HepG2 (cell line): Measurements from ENCODE around the gene RYK. TPM values are rescaled to one million over a fixed set of nuclear protein-coding genes. Genes with fewer than 3 reads are reported as not detected.

Experiments used
- ATAC-seq: fragments of 200-7000 bp; cut with Tn5 transposase; 3 replicates; pipeline ENCODE4 v1.9.1; 2020; ENCODE audit warnings: mild to moderate bottlenecking, moderate library complexity
- BruUV-seq: library from RNA; stranded (reverse); fragments of 400-500 nt; replicated peaks from 2 replicates; lab custom pipeline; 2021; lab: Mats Ljungman, UMichigan
- CTCF ChIA-PET: fragments of 300-600 bp; formaldehyde crosslinking; extraction: SDS; loops from one replicate; lab custom pipeline; 2021; ENCODE audit warnings: low total read pairs, inconsistent platforms, low intra/inter-chr PET ratio; lab: Yijun Ruan, JAX
- POLR2A ChIA-PET: fragments of 350-600 bp; sonication (Branson Sonifier 250); formaldehyde crosslinking; loops from one replicate; lab custom pipeline; 2020; ENCODE audit warnings: antibody characterized with exemption, inconsistent platforms; lab: Yijun Ruan, JAX
- DNase-seq: peaks from one replicate; pipeline ENCODE4 v3.0.0-alpha.2; 2015; ENCODE audit warnings: low spot score
- FAIRE-seq: peaks from 3 replicates; lab custom pipeline; 2011; peaks lifted over from hg19 to GRCh38; lab: Jason Lieb, UNC
- H2AFZ ChIP-seq: one replicate; pipeline ENCODE4 v1.6.1; 2011; ENCODE audit warnings: low read length, inconsistent platforms
- H3K27ac ChIP-seq: fragments of 300-600 bp; 3 replicates; pipeline ENCODE4 v1.8.0; 2011; ENCODE audit warnings: mixed run types, mild to moderate bottlenecking, mixed read lengths, low read length, inconsistent platforms; ENCODE audit not compliant: insufficient read depth; ENCODE audit errors: extremely low read length
- H3K27me3 ChIP-seq, 2 experiments: fragments of 200-600 bp in 1 of 2; 2 replicates in 1 of 2; 3 replicates in 1 of 2; pipeline versions ENCODE4 v1.6.0 to v1.8.0; 2011; ENCODE audit warnings: low read length in 2 of 2, mild to moderate bottlenecking in 2 of 2, moderate library complexity in 2 of 2, inconsistent platforms in 1 of 2; ENCODE audit not compliant: insufficient read depth in 2 of 2, control insufficient read depth in 1 of 2
- H3K36me3 ChIP-seq, 2 experiments: fragments of 200-600 bp in 1 of 2; replicated peaks in 1 of 2; 2 replicates in 1 of 2; 3 replicates in 1 of 2; pipeline versions ENCODE4 v1.5.1 to v1.8.0; 2011; ENCODE audit warnings: low read length in 2 of 2, inconsistent platforms in 1 of 2; ENCODE audit not compliant: insufficient read depth in 2 of 2, control insufficient read depth in 1 of 2
- H3K4me1 ChIP-seq: 2 replicates; pipeline ENCODE4 v1.5.1; 2012; ENCODE audit warnings: low read length, inconsistent platforms; ENCODE audit not compliant: insufficient read depth
- H3K4me2 ChIP-seq: 2 replicates; pipeline ENCODE4 v1.6.0; 2011; ENCODE audit warnings: low read depth, low read length, inconsistent platforms
- H3K4me3 ChIP-seq, 3 experiments: fragments of 200-600 bp in 1 of 3; sonication (generic), shearing (Covaris generic) in 1 of 3; replicated peaks in 1 of 3; 2 replicates each; pipeline ENCODE4 v1.5.1; 2011 to 2016; ENCODE audit warnings: low read length in 3 of 3, inconsistent platforms in 2 of 3, low read depth in 2 of 3, mild to moderate bottlenecking in 2 of 3, control low read depth in 1 of 3, mixed read lengths in 1 of 3; ENCODE audit not compliant: insufficient read depth in 1 of 3
- H3K79me2 ChIP-seq: one replicate; pipeline ENCODE4 v1.6.1; 2011; ENCODE audit warnings: low read length, inconsistent platforms; ENCODE audit not compliant: insufficient read depth
- H3K9ac ChIP-seq: 2 replicates; pipeline ENCODE4 v1.6.0; 2011; ENCODE audit warnings: mild to moderate bottlenecking, low read depth, low read length, inconsistent platforms; ENCODE audit not compliant: insufficient read depth
- H3K9me3 ChIP-seq: 2 replicates; pipeline ENCODE4 v1.5.1; 2012; ENCODE audit warnings: mild to moderate bottlenecking, low read length
- H4K20me1 ChIP-seq: 2 replicates; pipeline ENCODE4 v1.6.0; 2011; ENCODE audit warnings: inconsistent platforms, mild to moderate bottlenecking, low read length, moderate library complexity; ENCODE audit not compliant: insufficient read depth
- ARHGAP35 ChIP-seq: sonication (generic); formaldehyde crosslinking; IDR thresholded peaks from 2 replicates; pipeline ENCODE4 v1.9.0; 2022; ENCODE audit warnings: mild to moderate bottlenecking, inconsistent platforms, moderate library complexity, missing genetic modification reagents, borderline replicate concordance
- ARNT2 ChIP-seq: sonication (generic); formaldehyde crosslinking; IDR thresholded peaks from 2 replicates; pipeline ENCODE4 v1.8.0; 2022; ENCODE audit warnings: mild to moderate bottlenecking, low read depth, missing genetic modification reagents, moderate library complexity
- BCL3 ChIP-seq: sonication (generic); formaldehyde crosslinking; IDR thresholded peaks from 2 replicates; pipeline ENCODE4 v1.5.1; 2020; ENCODE audit warnings: mild to moderate bottlenecking, missing genetic modification reagents, moderate library complexity
- CEBPB ChIP-seq: IDR thresholded peaks from 2 replicates; pipeline ENCODE4 v1.6.1; 2011; ENCODE audit warnings: low read depth, low read length, improper control_type of control experiment, borderline replicate concordance
- ELK4 ChIP-seq: sonication (generic); formaldehyde crosslinking; IDR thresholded peaks from 2 replicates; pipeline ENCODE4 v1.9.0; 2021; ENCODE audit warnings: missing genetic modification reagents, borderline replicate concordance
- GABPB1 ChIP-seq: IDR thresholded peaks from 2 replicates; pipeline ENCODE4 v1.6.1; 2016; ENCODE audit warnings: mild to moderate bottlenecking, missing genetic modification reagents, moderate library complexity, missing compliant biosample characterization
- GPBP1L1 ChIP-seq: sonication (generic); formaldehyde crosslinking; IDR thresholded peaks from 2 replicates; pipeline ENCODE4 v1.5.0; 2020; ENCODE audit warnings: mild to moderate bottlenecking, missing genetic modification reagents
- HOXA7 ChIP-seq: sonication (generic); formaldehyde crosslinking; IDR thresholded peaks from 2 replicates; pipeline ENCODE4 v1.8.1; 2022; ENCODE audit warnings: mild to moderate bottlenecking, missing genetic modification reagents, moderate library complexity
- IRF1 ChIP-seq: sonication (generic); formaldehyde crosslinking; IDR thresholded peaks from 2 replicates; pipeline ENCODE4 v1.4.0; 2020; ENCODE audit warnings: low read depth, mild to moderate bottlenecking, missing genetic modification reagents
- KDM3A ChIP-seq: IDR thresholded peaks from 2 replicates; pipeline ENCODE4 v1.6.1; 2018; ENCODE audit warnings: low read depth, missing compliant biosample characterization
- MIER3 ChIP-seq: IDR thresholded peaks from 2 replicates; pipeline ENCODE4 v1.6.1; 2016; ENCODE audit warnings: missing compliant biosample characterization, borderline replicate concordance
- PLSCR1 ChIP-seq: sonication (generic); formaldehyde crosslinking; IDR thresholded peaks from 2 replicates; pipeline ENCODE4 v1.5.0; 2020; ENCODE audit warnings: missing genetic modification reagents, mild to moderate bottlenecking, borderline replicate concordance
- RAD21 ChIP-seq: fragments of 450-650 bp; formaldehyde crosslinking; IDR thresholded peaks from 2 replicates; pipeline ENCODE4 v1.5.0; 2020; ENCODE audit warnings: mild to moderate bottlenecking
- SALL2 ChIP-seq: sonication (generic); formaldehyde crosslinking; IDR thresholded peaks from 2 replicates; pipeline ENCODE4 v1.8.1; 2023; ENCODE audit warnings: mild to moderate bottlenecking, missing genetic modification reagents, inconsistent platforms
- TCF7 ChIP-seq: sonication (generic); IDR thresholded peaks from 2 replicates; pipeline ENCODE4 v1.6.1; 2016; ENCODE audit warnings: antibody characterized with exemption, low read depth
- ZBTB21 ChIP-seq: sonication (generic); formaldehyde crosslinking; IDR thresholded peaks from 2 replicates; pipeline ENCODE4 v1.4.0; 2020; ENCODE audit warnings: missing genetic modification reagents
- ZNF660 ChIP-seq: sonication (generic); formaldehyde crosslinking; IDR thresholded peaks from 2 replicates; pipeline ENCODE4 v1.5.1; 2020; ENCODE audit warnings: mild to moderate bottlenecking, low read depth, missing genetic modification reagents, borderline replicate concordance
- WGBS: methylation state at CpG from one replicate; pipeline ENCODE4 v1.1.6; 2017; ENCODE audit warnings: low lambda C conversion rate; 5-methylcytosine and 5-hydroxymethylcytosine counted together
- in situ Hi-C: cut with HindIII; loops from 2 replicates; pipeline ENCODE4 v1.10.0; 2017; ENCODE audit warnings: low pct_unique_long_range_greater_than_20kb; ENCODE audit not compliant: extremely low pct_ligation_motif_present
- intact Hi-C: fragments of 100-400 bp; cut with micrococcal nuclease; formaldehyde crosslinking; loops from one replicate; pipeline ENCODE4 v1.10.0; 2022; ENCODE audit not compliant: unreplicated experiment
- polyA plus RNA-seq, 8 experiments: library from polyadenylated mRNA; depleted of rRNA in 3 of 8; stranded (reverse) in 7 of 8; unstranded in 1 of 8; fragments of >200 nt; fragmentation: Illumina TruSeq in 4 of 8; extraction: Trizol in 4 of 8; gene quantifications; 2 replicates each; pipeline versions ENCODE4 v1.2.1 to v1.2.3, GENCODE V29; 2011 to 2016; ENCODE audit warnings: low read depth in 4 of 8, missing spikeins in 1 of 8, mixed read lengths in 1 of 8; ENCODE audit not compliant: insufficient read depth in 1 of 8
- total RNA-seq, 5 experiments: library from RNA; depleted of rRNA; stranded (reverse); fragments of >200 nt; fragmentation: Illumina TruSeq; extraction: Trizol; gene quantifications; 2 replicates each; pipeline ENCODE4 v1.2.3, GENCODE V29; 2016; ENCODE audit warnings: low read depth in 1 of 5

Gene RYK
- total and polyA plus RNA-seq, 2 of the 13 experiments (the other 11 are each of a cell fraction or from before 2014, with no cell fraction given), result 35.0 to 66.2 TPM

GRCh38 chr3:134249935-134250716, 533 bp downstream of the RYK start:
- Histone ChIP-seq H3K27ac (peak overlapping the region; percentile 74), H3K27me3 (0 out of 5 replicates have a peak, but pooled peaks cover 0 to 3% of the 10 kb centered on the region in 2 experiments), H3K9ac (peak overlapping the region; percentile 74), H4K20me1 (peaks cover 17% of the 10 kb centered on the region), H3K79me2 (peaks cover 50% of the 10 kb centered on the region), H3K9me3 (no peaks in the 10 kb centered on the region), H3K4me1 (peaks cover 67% of the 10 kb centered on the region), H3K36me3 (peaks cover 3% of the 10 kb centered on the region in 2 experiments; a peak in 2 of 5 replicates), H2AFZ (no peak overlapping the region), H3K4me3 (peak overlapping the region; percentile 76 to 85 (median 79)), H3K4me2 (peak overlapping the region; percentile 75)
- ChIA-PET CTCF (no interaction called here), POLR2A (interaction anchor here (0.8 to 1.5 kb wide), 4 partner anchors 12 to 236 kb away, joined by 3 to 4 read pairs (median 4); partner anchors contain the start of genes AMOTL2, ANAPC13 and CEP63)
- in situ Hi-C loops (no loop called here), intact Hi-C loops (loop anchor here (5.0 kb wide), 1 partner anchor 47 kb away; no protein-coding TSS in a partner anchor)
- ATAC-seq (peak; percentile 85), FAIRE-seq (no peak), DNase-seq (peak; percentile 39)
- 1% methylated on average over 12 of the region's 85 CpGs for WGBS
- BruUV-seq, result no TSS peak
- TF ChIP-seq CEBPB (no peak), SALL2 (peak; percentile 17; the same call in 1 of the 2 replicates), PLSCR1 (no peak), ARHGAP35 (peak; percentile 52; the same call in 1 of the 2 replicates), GABPB1 (CRISPR knock-in tag) (peak; percentile 80), ZNF660 (CRISPR knock-in tag) (no peak), HOXA7 (CRISPR knock-in tag) (no peak), ZBTB21 (CRISPR knock-in tag) (no peak), ELK4 (CRISPR knock-in tag) (no peak), KDM3A (peak; percentile 56; the same call in 1 of the 2 replicates), GPBP1L1 (CRISPR knock-in tag) (no peak), RAD21 (CRISPR knock-in tag) (0 out of 2 replicates have a peak, but pooled peaks have one; percentile 22), IRF1 (CRISPR knock-in tag) (no peak), BCL3 (no peak), ARNT2 (CRISPR knock-in tag) (peak; percentile 15), TCF7 (no peak), MIER3 (CRISPR knock-in tag) (peak; percentile 33; the same call in 1 of the 2 replicates)
